Stomach (tissue), 4 donors: ENCODE data around the gene TMEM178B.

Experiments used
- POLR2A ChIP-seq, 4 donors: fragments of 450-650 bp; IDR thresholded peaks; one replicate each; pipeline ENCODE4 v1.6.1; 2016; ENCODE audit warnings: antibody characterized with exemption in 4 of 4, control low read depth in 2 of 4, mild to moderate bottlenecking in 1 of 4, moderate library complexity in 1 of 4
- POLR2AphosphoS5 ChIP-seq, 3 donors: sonication (generic); formaldehyde crosslinking; IDR thresholded peaks; one replicate each; pipeline ENCODE4 v1.6.1; 2016; ENCODE audit warnings: antibody characterized with exemption in 3 of 3
- TF ChIP-seq, protein P1 (sequence below), 7 experiments: fragments of 450-650 bp in 4 of 7; fragments of 200-600 bp in 3 of 7; sonication (generic) in 3 of 7; IDR thresholded peaks; one replicate each; pipeline ENCODE4 v1.5.1; 2016 to 2019; ENCODE audit warnings: antibody characterized with exemption in 7 of 7, control low read depth in 2 of 7, mild to moderate bottlenecking in 1 of 7

DNA sequence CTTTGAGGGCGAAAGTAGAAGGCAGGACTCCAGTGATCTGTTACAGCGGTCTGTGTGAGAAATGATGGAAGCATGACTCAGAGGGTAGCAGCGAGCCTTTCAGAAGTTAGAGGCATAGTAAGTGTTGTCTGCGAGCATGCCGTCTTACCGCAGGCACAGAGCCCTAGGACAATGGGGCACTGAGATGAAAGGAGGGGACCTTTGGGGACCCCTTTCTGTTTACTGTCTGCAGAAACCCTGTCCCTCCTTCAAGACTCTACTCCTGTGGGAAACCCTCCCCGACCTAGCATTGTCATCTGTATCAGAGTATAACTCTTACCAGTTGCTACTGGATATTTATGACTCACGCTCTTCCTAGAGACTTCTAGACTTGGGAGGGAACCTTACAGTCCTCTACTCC is 390.1 kb downstream of the TMEM178B start:
- TF ChIP-seq, protein P1, sequence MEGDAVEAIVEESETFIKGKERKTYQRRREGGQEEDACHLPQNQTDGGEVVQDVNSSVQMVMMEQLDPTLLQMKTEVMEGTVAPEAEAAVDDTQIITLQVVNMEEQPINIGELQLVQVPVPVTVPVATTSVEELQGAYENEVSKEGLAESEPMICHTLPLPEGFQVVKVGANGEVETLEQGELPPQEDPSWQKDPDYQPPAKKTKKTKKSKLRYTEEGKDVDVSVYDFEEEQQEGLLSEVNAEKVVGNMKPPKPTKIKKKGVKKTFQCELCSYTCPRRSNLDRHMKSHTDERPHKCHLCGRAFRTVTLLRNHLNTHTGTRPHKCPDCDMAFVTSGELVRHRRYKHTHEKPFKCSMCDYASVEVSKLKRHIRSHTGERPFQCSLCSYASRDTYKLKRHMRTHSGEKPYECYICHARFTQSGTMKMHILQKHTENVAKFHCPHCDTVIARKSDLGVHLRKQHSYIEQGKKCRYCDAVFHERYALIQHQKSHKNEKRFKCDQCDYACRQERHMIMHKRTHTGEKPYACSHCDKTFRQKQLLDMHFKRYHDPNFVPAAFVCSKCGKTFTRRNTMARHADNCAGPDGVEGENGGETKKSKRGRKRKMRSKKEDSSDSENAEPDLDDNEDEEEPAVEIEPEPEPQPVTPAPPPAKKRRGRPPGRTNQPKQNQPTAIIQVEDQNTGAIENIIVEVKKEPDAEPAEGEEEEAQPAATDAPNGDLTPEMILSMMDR (IDR thresholded peaks at IDR 0.05) = no peak
- TF ChIP-seq POLR2AphosphoS5 (IDR thresholded peaks at IDR 0.05) (no peak), POLR2A (IDR thresholded peaks at IDR 0.05) (no peak)
